Motor neuron (in vitro differentiated cells): ENCODE results near the gene ADSL. TPM values are rescaled to one million over a fixed set of nuclear protein-coding genes. Genes with fewer than 3 reads are reported as not detected.

ENCODE experiments used
- ATAC-seq, 8 experiments: fragments of 200-7000 bp; cut with Tn5 transposase; replicated peaks in 6 of 8; 2 replicates each; pipeline ENCODE4 v1.8.0; 2021; ENCODE audit warnings: mild to moderate bottlenecking in 8 of 8, moderate library complexity in 8 of 8
- H3K27ac ChIP-seq, 2 donors: fragments of 250-450 bp; sonication (Bioruptor Pico); 2 replicates each; pipeline ENCODE4 v1.9.0; 2021; ENCODE audit warnings: antibody characterized with exemption in 2 of 2, mild to moderate bottlenecking in 2 of 2, moderate library complexity in 1 of 2
- H3K4me1 ChIP-seq, 2 donors: fragments of 250-450 bp; sonication (Bioruptor Pico); replicated peaks in 1 of 2; 2 replicates each; pipeline ENCODE4 v1.6.1; 2021; ENCODE audit warnings: antibody characterized with exemption in 2 of 2, mild to moderate bottlenecking in 2 of 2, moderate library complexity in 1 of 2
- H3K4me3 ChIP-seq, 5 donors: fragments of 250-450 bp; sonication (Bioruptor Pico); 2 replicates each; pipeline ENCODE4 v1.9.0; 2021; ENCODE audit warnings: antibody characterized with exemption in 5 of 5, mild to moderate bottlenecking in 5 of 5, moderate library complexity in 4 of 5
- WGBS, 10 experiments: fragments of 450-650 bp; shearing (Covaris generic); methylation state at CpG; one replicate each; pipeline ENCODE4 v1.0.0; 2022; 5-methylcytosine and 5-hydroxymethylcytosine counted together
- in situ Hi-C, 9 experiments: fragments of 400-800 bp; cut with MboI; loops; one replicate each; pipeline ENCODE4 v1.15.0; 2021; ENCODE audit warnings: low sequenced_read_pairs in 9 of 9, low pct_unique_long_range_greater_than_20kb in 2 of 9; ENCODE audit not compliant: unreplicated experiment in 9 of 9
- total RNA-seq, 8 experiments: library from RNA; unstranded; fragments of 300-600 nt; gene quantifications; 2 replicates each; pipeline versions ENCODE4 v1.2.3 to v1.2.4, GENCODE V29; 2022

Gene ADSL
- total RNA-seq, 8 experiments from 2014 or later, result 49.8 to 98.7 (median 80.0) TPM

DNA sequence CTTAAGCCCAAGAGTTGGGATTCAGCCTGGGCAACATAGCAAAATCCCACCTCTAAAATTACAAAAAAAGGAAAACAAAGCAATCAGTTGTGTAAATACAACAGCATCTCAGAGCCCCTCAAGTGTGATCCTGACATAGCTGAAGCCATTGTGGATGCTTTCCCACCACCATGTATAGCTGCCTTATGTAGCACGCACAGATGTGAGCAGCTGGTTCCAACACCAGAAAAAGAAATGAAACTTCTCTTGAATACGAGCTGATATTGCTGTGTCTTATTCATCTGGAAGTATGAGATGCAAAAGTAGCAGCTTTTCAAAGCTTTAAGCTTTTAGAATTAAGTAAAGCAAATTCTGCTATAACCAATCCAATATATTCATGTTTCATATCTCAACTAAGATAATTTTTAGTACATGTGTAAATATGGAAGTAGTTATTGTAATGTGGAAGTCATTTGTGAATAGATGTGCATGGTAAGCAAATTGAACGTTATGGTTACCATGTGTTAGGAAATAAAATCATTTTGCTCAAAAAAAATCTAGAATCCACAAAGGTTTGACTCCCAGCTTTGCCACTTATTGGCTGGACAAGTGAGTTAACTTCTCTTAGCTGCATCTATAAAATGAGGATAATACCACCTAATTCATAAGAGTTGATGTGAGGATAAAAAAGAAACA is 87.3 kb downstream of the ADSL start:
- Histone ChIP-seq H3K4me1 (no peaks in the 10 kb centered on the region), H3K4me3 (no peak overlapping the region), H3K27ac (no peak overlapping the region)
- in situ Hi-C loops, result loop anchor here in 4 of 9 experiments (10.0 to 25.0 kb wide), 2 partner anchors 204 to 211 kb away; partner anchors contain the start of gene MRTFA (in 3 of the 4)
- ATAC-seq, result peak in 1 of 8 experiments; percentile 24
- 0 to 100% (median 80%) methylated on average over 1 to 3 of the region's 3 CpGs; no CpG with 5 or more reads in 2 of the 10 experiments for WGBS, 10 experiments

DNA sequence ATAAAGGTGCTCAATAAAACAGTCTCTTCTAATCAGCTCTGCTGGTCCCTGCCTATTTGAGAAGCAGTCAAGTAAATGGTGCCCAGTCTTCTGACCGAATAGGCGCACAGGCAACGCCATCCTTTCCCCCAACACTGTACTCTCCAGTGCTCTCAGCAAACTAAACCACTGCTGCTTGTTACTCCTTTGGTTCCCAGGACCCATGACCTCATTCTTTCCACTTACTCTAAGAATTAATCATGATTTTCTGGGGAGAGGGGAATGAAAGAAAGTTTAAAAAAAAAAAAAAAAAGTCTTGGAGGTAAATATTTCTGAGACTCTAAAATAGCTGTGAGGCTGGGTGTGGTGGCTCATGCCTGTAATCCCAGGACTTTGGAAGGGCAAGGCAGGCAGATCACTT is 87.8 kb downstream of the ADSL start:
- WGBS, 10 experiments, result 67 to 100% (median 89%) methylated on average over 1 to 3 of the region's 3 CpGs; no CpG with 5 or more reads in 4 of the 10 experiments
- H3K4me1 ChIP-seq, result no peaks in the 10 kb centered on the region
- H3K4me3 ChIP-seq, result no peak overlapping the region
- in situ Hi-C loops, result loop anchor here in 4 of 9 experiments (10.0 to 25.0 kb wide), 2 partner anchors 203 to 211 kb away; partner anchors contain the start of gene MRTFA (in 3 of the 4)
- ATAC-seq, result peak in 1 of 8 experiments; percentile 24
- H3K27ac ChIP-seq, result no peak overlapping the region

DNA sequence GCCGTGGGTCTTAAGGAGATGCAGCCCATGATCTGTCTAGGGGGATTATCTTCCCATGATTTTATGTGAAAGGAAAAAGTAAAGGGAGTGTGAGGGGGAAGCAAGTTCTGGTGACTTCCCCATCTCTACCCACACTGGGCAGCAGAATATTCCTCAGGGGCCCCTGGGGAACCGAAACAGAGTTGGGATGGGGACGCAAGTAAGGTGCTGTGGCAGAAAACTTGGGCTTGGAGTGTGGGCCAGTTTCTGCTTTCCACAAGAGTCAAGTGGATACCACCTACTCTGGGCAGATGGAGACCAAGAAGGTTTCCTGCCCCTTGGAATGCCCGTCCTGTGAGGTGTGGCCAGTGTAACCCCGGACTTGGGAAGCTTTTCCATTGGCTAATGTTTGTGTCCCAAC is 88.4 kb downstream of the ADSL start:
- in situ Hi-C loops, result loop anchor here in 4 of 9 experiments (10.0 to 25.0 kb wide), 2 partner anchors 203 to 210 kb away; partner anchors contain the start of gene MRTFA (in 3 of the 4)
- ATAC-seq, result no peak
- Histone ChIP-seq H3K4me1 (no peaks in the 10 kb centered on the region), H3K4me3 (no peak overlapping the region), H3K27ac (no peak overlapping the region)
- 80 to 100% (median 98%) methylated on average over 1 to 5 of the region's 5 CpGs; no CpG with 5 or more reads in 2 of the 10 experiments for WGBS, 10 experiments

- H3K4me1 ChIP-seq, result no peaks in the 10 kb centered on the region
- 0 to 60% (median 35%) methylated on average over 2 to 12 of the region's 12 CpGs; no CpG with 5 or more reads in 2 of the 10 experiments for WGBS, 10 experiments
- no peak overlapping the region for H3K4me3 ChIP-seq
- in situ Hi-C loops, result loop anchor here in 4 of 9 experiments (10.0 to 25.0 kb wide), 2 partner anchors 201 to 208 kb away; partner anchors contain the start of gene MRTFA (in 3 of the 4)
- ATAC-seq, result peak in 6 of 8 experiments; percentile 25 to 62 (median 50)
- H3K27ac ChIP-seq, result no peak overlapping the region
Measured at GRCh38 chr22:40436505-40437431, 90.5 kb downstream of the ADSL start.

Other genes with a start within 250 kb of the ADSL start
- 10 to 100 TPM; 22.4 to 63.6 (median 29.1) TPM for gene TNRC6B, start 168.6 kb upstream of the ADSL start, total RNA-seq
- 10 to 100 TPM; 29.7 to 59.0 (median 42.7) TPM for gene SGSM3, start 24.1 kb downstream of the ADSL start, total RNA-seq